Astrocyte of the hippocampus (primary cell): Measurements from ENCODE around the gene ZNF433.
"Not testable (repeated sequence)": the region's sequence is repeated elsewhere in the genome, so short reads cannot be mapped to it uniquely, and the experiment has no call there.

Experiments used
- DNase-seq: peaks from one replicate; pipeline ENCODE4 v3.0.0; 2011; ENCODE audit warnings: low read depth, low spot score

ZNF433 gene

DNA sequence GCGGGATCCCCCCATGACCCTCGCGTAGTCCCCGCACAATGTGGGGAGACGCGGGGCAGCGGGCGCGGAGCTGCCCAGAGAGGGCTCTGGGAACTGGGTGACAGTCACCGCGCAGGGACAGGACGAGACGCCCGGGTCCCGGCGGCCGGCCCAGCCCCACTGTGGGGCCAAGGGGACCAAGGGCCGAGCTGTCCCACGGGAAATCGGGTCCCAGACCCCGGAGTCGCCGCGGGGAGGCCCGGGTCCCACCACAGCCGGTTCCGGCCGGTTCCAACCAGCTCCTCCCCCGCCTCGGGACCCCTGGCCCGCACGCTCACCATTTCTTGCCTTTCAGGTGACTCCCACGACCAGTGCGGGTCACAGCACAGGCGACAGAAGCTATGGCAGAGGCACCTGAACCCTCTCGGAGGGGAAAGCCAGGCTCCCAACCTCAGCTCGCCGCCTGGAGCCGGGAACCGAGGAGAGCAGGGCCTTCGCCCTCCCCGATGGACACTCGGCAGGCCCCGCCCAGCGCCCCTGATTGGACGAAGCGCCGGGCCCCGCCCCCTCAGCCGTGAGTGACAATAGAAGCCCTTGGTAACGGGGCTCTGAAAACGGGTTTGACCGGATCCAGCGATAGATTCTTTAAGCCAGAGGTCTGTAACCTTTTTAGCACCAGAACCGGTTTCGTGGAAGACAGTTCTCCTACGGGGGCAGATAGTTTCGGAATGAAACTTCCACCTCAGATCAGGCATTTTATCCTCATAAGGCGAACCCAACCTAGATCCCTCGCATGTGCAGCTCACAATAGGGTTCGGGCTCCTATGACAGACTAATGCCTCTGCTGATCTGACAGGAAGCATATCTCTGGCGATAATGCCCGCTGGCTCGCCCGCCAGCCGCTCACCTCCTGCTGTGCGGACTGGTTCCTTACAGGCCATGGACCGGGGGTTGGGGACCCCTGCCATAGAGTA is at the start of gene ZNF433:
Gene ZNF433 (minus strand): TSS at position 460 of the 953 bp plus-strand sequence. CDS start 140 bp downstream, at position 320.
- peak; percentile 96 for DNase-seq

DNA sequence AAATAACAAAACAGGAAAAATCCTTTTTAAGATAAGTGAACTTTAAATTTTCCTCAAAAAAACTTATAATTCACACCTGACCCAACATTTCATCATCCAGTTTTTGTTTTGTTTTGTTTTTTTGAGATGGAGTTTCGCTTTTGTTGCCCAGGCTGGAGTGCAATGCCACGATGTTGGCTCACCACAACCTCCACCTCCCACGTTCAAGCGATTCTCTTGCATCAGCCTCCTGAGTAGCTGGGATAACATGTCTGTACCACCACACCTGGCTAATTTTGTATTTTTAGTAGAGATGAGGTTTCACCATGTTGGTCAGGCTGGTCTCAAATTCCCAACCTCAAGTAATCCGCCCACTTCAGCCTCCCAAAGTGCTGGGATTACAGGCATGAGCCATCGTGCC is 47.9 kb upstream of the ZNF433 start:
- not testable (repeated sequence) for DNase-seq

DNA sequence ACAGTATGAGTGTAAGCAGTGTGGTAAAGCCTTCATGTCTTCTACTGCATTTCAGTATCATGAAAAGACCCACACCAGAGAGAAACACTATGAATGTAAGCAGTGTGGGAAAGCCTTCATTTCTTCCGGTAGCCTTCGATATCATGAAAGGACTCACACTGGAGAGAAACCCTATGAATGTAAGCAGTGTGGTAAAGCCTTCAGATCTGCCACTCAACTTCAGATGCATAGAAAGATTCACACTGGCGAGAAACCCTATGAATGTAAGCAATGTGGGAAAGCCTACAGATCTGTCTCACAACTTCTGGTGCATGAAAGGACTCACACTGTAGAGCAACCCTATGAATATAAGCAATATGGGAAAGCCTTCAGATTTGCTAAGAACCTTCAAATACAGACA is 41.9 kb upstream of the ZNF433 start:
- no peak for DNase-seq

DNA sequence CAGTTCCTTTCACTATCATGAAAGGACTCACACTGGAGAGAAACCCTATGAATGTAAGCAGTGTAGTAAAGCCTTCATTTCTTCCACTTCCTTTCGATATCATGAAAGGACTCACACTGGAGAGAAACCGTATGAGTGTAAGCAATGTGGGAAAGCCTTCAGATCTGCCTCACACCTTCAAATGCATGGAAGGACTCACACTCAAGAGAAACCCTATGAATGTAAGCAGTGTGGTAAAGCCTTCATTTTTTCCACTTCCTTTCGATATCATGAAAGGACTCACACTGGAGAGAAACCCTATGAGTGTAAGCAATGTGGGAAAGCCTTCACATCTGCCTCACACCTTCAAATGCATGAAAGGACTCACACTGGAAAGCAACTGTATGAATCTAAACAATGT is 40.9 kb upstream of the ZNF433 start:
- not testable (repeated sequence) for DNase-seq

DNA sequence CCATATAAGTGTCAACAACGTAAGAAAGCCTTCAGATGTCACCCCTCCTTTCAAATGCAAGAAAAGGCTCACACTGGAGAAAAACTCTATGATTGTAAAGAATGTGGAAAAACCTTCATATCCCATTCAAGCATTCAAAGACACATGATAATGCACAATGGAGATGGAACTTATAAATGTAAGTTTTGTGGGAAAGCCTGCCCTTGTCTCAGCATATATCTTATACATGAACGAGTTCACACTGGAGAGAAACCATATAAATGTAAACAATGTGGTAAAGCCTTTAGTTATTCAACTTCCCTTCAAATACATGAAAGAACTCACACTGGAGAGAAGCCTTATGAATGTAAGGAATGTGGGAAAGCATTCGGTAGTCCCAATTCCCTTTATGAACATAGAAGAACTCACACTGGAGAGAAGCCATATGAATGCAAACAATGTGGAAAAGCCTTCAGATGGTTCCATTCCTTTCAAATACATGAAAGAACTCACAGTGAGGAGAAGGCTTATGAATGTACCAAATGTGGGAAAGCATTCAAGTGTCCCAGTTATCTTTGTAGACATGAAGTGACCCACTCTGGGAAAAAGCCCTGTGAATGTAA is 40.2 kb upstream of the ZNF433 start:
- no peak for DNase-seq

DNA sequence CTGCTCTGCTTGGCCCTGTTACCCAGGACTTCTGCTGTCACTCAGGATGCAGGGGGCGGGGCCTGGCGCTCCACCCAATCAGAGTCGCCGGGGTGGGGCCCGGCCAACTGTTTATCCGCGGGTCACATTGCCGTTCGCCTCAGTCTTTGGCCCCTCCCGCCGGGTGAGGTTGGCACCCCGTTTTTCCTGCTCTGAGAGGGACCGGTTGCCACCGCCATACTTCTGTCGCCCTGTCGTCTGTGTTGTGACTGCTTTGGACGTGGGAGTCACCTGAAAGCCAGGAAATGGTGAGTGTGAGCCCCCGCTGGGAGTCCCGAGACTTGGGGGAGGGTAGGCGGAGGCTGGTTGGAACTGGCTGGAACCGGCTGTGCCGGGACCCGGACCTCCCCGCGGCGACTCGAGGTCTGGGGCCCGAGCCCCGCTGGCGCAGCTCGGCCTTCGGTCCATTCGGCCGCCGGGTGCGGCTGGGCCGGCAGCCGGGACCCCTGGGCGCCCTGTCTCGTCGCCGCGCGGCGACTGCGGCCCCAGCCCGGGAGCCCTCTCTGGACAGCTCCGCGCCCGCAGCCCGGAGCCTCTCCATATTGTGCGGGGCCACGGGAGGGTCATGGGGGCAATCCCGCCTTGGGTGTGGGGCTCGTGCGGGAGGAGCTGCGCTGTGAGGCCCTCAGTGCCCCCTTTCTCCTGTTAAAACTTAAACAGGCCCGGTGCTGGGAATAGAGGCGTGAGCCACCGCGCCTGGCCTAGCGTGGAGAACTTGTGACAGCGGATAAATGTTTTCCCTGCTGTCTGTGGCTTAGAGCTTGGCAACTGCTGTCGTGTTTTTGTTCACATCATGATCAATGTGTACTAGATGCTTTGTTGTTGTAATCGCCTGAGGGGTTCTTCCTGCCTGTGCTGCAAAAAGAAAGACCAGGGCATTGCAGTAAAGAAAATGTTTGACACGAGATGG is 29.4 kb upstream of the ZNF433 start, which contains the start of gene ZNF844:
Gene ZNF844 (plus strand): TSS at position 142 of the 949 bp plus-strand sequence. CDS start 143 bp downstream, at position 285.
- DNase-seq: peak; percentile 97

DNA sequence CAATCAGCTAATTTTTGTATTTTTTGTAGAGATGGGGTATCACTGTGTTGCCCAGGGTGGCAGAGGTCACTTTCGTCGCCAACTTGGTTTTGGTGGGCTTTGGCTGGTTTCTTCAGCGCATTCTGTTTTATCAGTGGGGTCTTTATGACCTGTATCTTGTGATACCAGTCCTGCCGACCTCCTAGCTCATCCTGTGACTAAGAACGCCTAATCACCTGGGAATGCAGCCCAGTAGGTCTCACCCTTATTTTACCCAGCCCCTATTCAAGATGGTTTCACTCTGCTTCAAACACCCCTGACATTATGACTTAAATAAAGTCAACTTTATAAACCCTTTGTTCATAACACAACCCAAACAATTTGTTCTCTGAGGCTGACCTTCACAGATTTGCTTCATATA is 20.3 kb upstream of the ZNF433 start:
- DNase-seq: no peak

DNA sequence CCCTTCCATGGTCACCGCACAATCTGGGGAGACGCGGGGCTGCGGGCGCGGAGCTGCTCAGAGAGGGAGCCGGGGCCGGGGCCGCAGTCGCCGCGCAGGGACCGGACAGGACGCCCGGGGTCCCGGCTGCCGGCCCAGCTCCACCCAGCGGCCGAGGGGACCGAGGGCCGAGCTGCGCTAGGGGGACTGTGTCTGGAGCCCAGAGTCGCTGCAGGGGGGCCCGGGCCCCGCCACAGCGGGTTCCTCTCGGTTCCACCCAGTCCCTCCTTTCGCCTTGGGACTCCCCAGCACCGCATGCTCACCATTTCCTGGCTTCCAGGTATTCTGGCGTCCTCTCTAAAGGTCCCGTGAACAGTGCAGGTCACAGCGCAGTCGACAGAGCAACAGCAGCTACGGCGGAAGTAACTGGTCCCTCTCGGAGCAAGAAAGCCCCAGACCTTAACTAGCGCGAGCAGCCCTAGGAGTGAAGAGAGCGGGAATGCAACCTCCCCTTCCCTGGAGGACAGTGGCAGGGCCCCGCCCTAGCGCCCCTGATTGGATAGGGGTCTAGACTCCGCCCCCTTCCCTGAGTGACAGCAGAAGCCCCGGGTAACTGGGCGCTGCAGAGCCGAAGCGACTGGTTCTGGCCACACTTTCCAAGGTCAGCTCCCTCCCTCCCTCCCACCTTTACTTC is 17.2 kb upstream of the ZNF433 start, which contains the start of gene ZNF878:
Gene ZNF878 (minus strand): TSS at position 465 of the 673 bp plus-strand sequence. CDS start 160 bp downstream, at position 305.
- peak; percentile 96 for DNase-seq

DNA sequence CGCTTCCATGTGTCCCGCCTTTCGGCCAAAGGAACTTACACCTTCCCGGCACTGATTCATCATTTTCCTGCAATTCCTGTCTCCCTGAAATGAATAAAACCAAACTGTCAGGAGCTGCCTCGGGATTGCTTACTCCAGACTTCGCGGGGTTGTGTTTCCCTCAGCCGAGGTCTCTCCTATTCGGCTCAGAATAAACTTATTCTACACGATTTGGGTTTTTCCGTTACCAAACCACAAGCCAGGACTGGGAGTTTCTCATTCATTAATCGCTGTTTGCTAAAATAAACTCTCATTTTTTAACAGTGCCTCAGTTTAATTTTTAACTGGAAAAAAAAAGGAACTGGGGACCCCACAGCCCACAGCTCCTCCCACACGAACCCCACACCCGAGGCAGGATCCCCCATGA is 16.6 kb upstream of the ZNF433 start:
- peak; percentile 35 for DNase-seq

DNA sequence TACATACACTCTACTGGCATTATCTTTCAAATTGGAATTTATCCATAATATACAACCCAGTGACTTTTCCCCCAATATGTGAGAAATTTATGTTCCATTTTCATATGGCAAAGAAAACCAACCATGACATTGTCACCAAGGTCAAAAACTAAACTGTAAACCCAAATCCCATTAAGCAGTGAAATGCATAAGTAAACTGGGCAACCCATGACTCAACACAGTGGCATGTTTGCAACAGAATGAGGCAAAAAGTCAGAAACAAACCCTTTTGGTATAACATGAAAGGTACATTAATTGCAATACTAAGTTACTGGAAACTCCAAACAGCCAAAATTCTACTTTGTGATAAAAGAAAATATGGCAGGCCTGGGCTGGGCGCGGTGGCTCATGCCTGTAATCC is 12.4 kb upstream of the ZNF433 start:
- no peak for DNase-seq

DNA sequence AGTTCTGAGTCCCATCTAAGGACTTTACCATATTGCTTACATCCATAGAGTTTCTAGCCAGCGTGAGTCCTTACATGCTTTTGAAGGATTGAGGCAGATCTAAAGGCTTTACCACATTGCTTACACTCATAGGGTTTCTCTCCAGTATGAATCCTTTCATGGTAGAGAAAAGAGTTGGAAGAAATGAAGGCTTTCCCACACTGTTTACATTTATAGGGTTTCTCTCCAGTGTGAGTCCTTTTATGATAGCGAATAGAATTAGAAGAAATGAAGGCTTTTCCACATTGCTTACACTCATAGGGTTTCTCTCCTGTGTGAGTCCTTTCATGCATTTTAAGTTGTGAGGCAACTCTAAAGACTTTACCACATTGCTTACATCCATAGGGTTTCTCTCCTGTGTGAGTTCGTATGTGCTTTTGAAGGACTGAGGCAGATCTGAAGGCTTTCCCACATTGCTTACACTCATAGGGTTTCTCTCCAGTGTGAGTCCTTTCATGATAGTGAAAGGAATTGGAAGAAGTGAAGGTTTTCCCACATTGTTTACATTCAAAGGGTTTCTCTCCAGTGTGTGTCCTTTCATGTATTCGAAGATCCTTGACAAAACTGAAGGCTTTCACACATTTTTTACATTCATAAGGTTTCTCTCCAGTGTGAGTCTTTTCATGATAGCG is 8.4 kb upstream of the ZNF433 start:
- no peak for DNase-seq

DNA sequence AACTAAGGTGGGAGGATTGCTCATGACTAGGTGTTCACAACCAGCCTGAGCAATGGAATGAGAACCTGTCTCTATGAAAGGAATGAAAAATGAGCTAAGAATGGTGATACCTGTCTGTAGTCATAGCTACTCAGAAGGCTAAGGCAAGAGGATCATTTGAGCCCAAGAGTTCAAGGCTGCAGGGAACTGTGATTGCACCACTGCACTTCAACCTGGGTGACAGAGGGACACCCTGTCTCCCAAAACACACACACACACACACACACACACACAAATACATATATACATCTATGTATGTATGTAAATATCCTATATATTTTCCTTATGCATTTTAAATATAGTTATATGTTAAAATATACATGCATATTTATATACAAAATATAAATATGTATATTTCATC is 7.4 kb upstream of the ZNF433 start:
- DNase-seq: no peak

DNA sequence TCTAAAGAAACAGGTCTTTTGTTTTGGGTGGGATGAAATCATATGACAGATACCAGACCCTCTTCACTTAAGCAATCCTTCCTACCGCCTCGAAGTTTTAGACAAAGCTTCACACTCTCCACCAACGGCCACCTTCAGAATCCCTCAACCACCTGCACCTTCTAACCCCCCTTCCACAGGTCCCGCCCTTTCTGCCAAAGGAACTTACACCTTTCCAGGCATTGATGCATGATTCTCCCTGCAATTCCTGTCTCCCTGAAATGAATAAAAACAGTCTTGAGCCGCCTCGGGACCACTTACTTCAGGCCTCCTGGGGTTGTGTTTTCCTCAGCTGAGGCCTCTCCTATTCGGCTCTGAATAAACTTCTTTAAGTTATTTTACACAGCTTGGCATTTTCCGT is 859 bp downstream of the ZNF433 start:
- peak; percentile 21 for DNase-seq

DNA sequence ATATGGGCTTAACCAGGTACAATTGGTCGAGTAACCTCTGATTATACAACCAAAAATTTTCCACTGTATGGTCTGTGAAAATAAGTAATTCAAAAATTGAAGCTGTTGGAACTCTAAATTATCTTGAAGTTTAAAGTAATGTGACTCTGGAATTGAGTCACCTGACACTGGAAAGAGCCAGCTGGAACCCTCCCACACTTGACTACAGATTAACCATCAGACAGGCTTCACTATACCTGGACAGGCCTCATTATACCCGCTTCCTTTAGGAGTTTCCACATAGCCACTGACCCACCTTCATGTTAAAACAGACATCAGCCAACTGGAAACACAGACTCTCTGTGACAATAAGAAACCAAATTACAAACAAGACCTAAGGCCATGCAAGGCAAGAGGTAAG is 1.3 kb downstream of the ZNF433 start:
- DNase-seq: peak; percentile 7

DNA sequence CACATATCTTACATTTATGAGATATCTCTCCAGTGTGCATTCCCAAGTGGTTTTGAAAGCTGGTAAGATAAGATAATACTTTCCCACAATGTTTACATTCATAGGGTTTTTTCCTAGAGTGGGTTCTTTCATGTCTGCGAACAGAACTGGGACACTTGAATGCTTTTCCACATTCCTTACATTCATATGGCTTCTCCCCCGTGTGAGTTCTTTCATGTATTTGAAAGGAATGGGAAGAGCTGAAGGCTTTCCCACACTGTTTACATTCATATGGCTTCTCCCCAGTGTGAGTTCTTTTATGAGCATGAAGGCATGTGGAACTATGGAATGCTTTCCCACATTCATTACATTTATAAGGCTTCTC is 19.7 kb downstream of the ZNF433 start:
- no peak for DNase-seq

DNA sequence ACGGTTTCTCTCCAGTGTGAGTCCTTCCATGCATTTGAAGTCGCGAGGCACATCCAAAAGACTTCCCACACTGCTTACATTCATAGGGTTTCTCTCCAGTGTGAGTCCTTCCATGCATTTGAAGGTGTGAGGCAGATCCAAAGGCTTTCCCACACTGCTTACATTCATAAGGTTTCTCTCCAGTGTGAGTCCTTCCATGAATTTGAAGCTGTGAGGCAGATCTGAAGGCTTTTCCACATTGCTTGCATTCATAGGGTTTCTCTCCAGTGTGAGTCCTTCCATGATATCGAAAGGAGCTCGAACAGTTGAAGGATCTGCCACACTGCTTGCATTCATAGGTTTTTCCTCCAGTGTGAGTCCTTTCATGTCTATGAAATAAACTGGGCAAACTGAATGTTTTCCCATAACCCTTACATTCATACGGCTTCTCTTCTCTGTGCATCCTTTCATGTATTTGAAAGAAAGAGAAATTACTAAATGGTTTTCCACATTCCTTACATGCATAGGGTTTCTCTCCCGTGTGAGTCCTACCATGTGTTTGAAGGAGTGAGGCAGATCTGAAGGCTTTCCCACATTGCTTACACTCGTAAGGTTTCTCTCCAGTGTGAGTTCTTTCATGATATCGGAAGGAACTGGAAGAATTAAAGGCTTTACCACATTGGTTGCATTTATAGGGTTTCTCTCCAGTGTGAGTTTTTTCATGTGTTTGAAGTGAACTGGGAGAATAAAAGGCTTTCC is 20.3 kb downstream of the ZNF433 start:
- no peak for DNase-seq

DNA sequence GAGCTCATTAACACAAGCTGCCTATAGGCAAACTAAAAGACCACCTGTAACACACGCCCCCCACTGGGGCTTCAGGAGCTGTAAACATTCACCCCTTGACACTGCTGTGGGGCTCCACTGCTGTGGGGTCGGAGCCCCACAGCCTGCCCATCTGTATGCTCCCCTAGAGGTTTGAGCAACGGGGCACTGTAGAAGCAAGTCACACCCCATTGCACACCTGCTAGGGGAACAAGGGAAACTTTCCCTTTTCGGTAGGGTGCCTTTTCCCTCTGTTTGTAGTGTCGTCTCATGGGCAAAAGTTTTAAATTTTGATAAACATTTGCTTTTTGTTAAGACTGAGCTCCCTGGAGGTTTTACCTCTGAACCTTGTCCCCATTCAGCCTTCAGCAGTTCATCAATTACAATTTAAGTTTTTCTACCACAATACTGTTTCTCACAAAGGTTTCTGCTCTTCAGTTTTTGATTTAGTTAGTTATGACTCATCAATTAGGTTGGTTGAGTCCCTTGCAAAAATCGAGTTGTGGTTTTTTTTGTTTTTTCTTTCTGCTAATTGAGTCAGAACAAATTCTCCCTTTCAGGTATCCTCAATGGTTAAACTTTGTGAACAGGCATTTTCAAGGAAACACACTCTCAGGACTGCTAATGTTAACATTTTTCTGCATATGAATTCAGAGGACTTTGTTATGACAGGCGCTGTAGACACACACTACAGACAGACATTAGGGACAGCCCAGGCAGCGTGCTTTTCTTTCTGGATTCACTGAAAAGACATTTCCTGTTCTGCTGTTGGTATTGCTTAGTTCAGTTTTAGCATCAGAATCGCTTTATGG is 35.1 kb downstream of the ZNF433 start:
- DNase-seq: peak; percentile 67

DNA sequence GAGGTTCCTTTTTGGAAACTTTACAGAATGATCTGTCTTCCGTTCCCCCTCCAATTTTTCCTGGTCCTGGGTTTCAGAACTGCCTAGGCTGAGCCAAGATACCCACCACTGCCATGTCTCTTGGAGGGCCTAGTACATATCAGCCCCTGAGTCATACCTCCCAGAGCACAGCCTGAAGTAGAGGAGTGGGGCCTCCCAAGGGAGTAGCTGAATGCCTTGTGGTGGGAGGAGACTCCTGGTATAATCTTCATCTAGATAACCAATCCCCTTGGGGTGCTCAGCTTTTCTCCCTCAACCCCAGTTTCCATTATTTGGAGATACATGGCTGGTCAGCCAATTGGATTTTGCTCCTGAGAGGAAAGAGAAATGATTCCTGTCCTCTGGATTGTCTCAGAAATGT is 40.3 kb downstream of the ZNF433 start:
- peak; percentile 29 for DNase-seq

DNA sequence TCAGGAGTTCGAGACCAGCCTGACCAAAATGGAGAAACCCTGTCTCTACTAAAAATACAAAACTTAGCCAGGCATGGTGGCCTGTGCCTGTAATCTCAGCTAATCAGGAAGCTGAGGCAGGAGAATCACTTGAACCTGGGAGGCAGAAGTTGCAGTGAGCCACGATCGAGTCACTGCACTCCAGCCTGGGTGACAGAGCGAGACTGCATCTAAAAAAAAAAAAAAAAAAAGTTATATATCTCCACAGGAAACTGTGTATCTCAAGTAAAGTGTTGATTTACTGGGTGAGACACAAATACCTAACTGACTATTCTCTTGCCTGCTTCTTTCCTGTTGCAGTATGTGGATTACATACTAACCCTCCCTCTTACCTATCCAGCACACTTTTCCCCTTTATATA is 43.6 kb downstream of the ZNF433 start:
- not testable (repeated sequence) for DNase-seq
